NCI-H2171 (cell line): ENCODE measurements around the gene COMMD1.

Source experiments
- DNase-seq: peaks from one replicate; lab custom pipeline; 2025; lab: John Stamatoyannopoulos, UW

COMMD1 gene

DNA sequence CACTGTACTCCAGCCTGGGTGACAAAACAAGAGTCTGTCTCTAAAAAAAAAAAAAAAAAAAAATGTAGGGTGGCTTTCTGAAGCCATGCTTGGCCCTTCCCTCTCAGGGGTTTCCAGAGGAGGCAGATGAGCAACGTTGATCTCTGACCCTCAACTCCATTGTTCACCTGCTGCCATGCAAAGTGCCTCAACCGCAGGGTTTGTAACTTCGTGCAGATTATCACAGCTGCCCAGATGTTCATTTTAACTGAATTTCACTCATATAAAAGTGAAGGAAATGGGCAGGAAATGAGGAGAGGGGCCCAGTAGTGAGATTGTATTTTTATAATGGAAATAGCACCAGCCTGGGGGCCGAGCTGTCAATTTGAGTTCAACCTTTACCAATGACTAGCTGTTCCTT, 275.5 kb downstream of the COMMD1 start:
- no peak for DNase-seq

DNA sequence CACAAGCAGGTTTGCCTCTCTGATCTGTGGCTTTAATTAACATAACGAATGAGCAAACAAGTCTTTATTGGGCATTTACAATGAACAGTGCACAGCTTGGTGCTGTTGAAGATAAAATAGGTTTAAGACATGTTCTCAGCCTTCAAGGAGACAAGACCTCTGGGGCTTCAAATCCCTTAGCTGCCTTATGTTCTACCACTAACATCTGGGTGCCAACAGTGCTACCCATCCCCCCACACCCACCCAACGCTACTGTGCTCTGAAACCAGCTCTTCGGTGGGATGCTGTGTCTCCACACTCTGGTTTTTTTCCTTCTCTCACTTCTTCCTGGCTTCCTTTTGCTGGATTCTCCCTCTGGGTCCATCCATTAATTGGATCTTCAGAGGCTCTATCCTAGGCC, 276.4 kb downstream of the COMMD1 start:
- DNase-seq: no peak

DNA sequence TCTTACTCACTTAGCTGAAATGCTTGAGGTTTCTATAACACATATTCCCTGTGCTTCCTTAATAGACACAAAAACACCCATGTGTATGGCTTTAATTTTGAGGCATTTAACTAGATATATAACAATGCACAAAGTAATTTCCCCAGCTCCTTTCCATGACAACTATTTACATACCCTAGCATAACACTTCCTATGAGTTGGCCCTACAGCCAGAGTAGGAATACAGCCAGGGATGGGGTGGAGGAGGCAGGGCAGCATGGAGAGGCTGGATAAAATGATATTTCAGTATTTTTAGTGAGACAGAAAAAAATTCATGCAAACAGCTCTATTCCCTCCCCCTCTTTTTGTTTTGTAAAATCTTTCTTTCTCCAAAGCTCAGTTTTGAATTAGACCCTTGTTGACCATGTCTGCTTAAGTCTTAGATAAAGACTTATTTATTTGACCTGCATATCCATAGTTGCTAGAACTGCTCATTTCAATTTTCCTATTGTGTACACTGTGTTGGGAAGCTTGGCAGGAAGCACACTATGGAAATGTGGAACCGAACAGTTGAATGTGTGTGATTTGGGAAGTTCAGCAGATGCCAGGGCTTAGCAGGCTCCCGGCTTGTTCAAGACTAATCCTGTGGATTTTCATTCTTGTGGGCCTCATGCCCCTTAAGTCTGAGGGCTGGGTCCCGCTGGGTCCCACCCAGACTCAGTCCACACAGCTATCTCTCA, 279.2 kb downstream of the COMMD1 start:
- DNase-seq: no peak
